BLaER1 treated with 17β-estradiol and CSF1 and Interleukin-3, amounts not matched to agents 10 nM and 100 nM (cell line): ENCODE results near the gene PWP1.
A peak's percentile ranks its signal among the peaks of the same experiment; 100 is the strongest.

Experiments used
- H3K27ac ChIP-seq, 11 experiments: shearing (Covaris generic); formaldehyde crosslinking; 2 replicates each; pipeline ENCODE4 v1.8.1; 2022
- H3K27me3 ChIP-seq, 11 experiments: shearing (Covaris generic); formaldehyde crosslinking; 2 replicates each; pipeline ENCODE4 v1.8.1; 2022
- H3K36me3 ChIP-seq, 11 experiments: shearing (Covaris generic); formaldehyde crosslinking; 2 replicates each; pipeline ENCODE4 v1.8.1; 2022
- H3K4me1 ChIP-seq, 10 experiments: shearing (Covaris generic); formaldehyde crosslinking; 2 replicates each; pipeline ENCODE4 v1.8.1; 2022
- H3K4me2 ChIP-seq, 11 experiments: shearing (Covaris generic); formaldehyde crosslinking; 2 replicates each; pipeline ENCODE4 v1.8.1; 2022
- H3K4me3 ChIP-seq, 10 experiments: shearing (Covaris generic); formaldehyde crosslinking; 2 replicates each; pipeline ENCODE4 v1.8.1; 2022
- H3K9ac ChIP-seq, 11 experiments: shearing (Covaris generic); formaldehyde crosslinking; 2 replicates each; pipeline ENCODE4 v1.8.1; 2022
- H3K9me3 ChIP-seq, 11 experiments: shearing (Covaris generic); formaldehyde crosslinking; replicated peaks in 1 of 11; 2 replicates each; pipeline ENCODE4 v1.8.1; 2022
- H4K20me1 ChIP-seq, 11 experiments: shearing (Covaris generic); formaldehyde crosslinking; 2 replicates each; pipeline ENCODE4 v1.8.1; 2022
- Cebpa-rat ChIP-seq, 11 experiments: shearing (Covaris generic); IDR thresholded peaks; 2 replicates each; pipeline ENCODE4 v1.8.1; 2022

PWP1 gene

GRCh38 chr12:107661830-107662229, 23.8 kb upstream of the PWP1 start:
- Histone ChIP-seq H3K4me3 (no peak overlapping the region), H3K9me3 (peaks cover 0 to 12% (median 0%) of the 10 kb centered on the region in 11 experiments; a peak in 3 of 22 replicates), H3K27ac (peak overlapping the region in 8 of 11 experiments; percentile 13 to 87 (median 55); a peak in 11 of 22 replicates), H3K4me2 (peak overlapping the region; percentile 56 to 87 (median 67)), H3K4me1 (peaks cover 23 to 44% (median 31%) of the 10 kb centered on the region in 10 experiments), H3K9ac (peak overlapping the region in 2 of 11 experiments; percentile 38 to 49; a peak in 1 of 22 replicates), H3K27me3 (no peaks in the 10 kb centered on the region), H3K36me3 (peaks cover 0 to 41% (median 6%) of the 10 kb centered on the region in 11 experiments; a peak in 10 of 22 replicates), H4K20me1 (no peaks in the 10 kb centered on the region)
- no peak for TF ChIP-seq Cebpa-rat (IDR thresholded peaks at IDR 0.05)

GRCh38 chr12:107662484-107662883, 23.1 kb upstream of the PWP1 start:
- Histone ChIP-seq H3K4me3 (no peak overlapping the region), H3K9me3 (peaks cover 0 to 12% (median 0%) of the 10 kb centered on the region in 11 experiments; a peak in 3 of 22 replicates), H3K27me3 (no peaks in the 10 kb centered on the region), H3K9ac (peak overlapping the region in 2 of 11 experiments; percentile 38 to 49; a peak in 2 of 22 replicates), H3K36me3 (peaks cover 0 to 34% (median 5%) of the 10 kb centered on the region in 11 experiments; a peak in 10 of 22 replicates), H4K20me1 (no peaks in the 10 kb centered on the region), H3K4me2 (peak overlapping the region; percentile 56 to 87 (median 67)), H3K4me1 (peaks cover 22 to 44% (median 31%) of the 10 kb centered on the region in 10 experiments), H3K27ac (peak overlapping the region in 10 of 11 experiments; percentile 11 to 87 (median 48); a peak in 16 of 22 replicates)
- TF ChIP-seq Cebpa-rat (IDR thresholded peaks at IDR 0.05): no peak

GRCh38 chr12:107663277-107663676, 22.3 kb upstream of the PWP1 start:
- Histone ChIP-seq H3K4me1 (peaks cover 22 to 44% (median 31%) of the 10 kb centered on the region in 10 experiments), H3K27ac (peak overlapping the region in 2 of 11 experiments; percentile 78 to 87; a peak in 4 of 22 replicates), H4K20me1 (no peaks in the 10 kb centered on the region), H3K4me2 (peak overlapping the region; percentile 56 to 87 (median 67)), H3K36me3 (peaks cover 0 to 26% (median 0%) of the 10 kb centered on the region in 11 experiments; a peak in 6 of 22 replicates), H3K9me3 (peaks cover 0 to 12% (median 0%) of the 10 kb centered on the region in 11 experiments; a peak in 3 of 22 replicates), H3K9ac (peak overlapping the region in 1 of 11 experiments; percentile 20; a peak in 1 of 22 replicates), H3K27me3 (no peaks in the 10 kb centered on the region), H3K4me3 (no peak overlapping the region)
- no peak for TF ChIP-seq Cebpa-rat (IDR thresholded peaks at IDR 0.05)

- Histone ChIP-seq H3K4me3 (no peak overlapping the region), H3K9ac (no peak overlapping the region), H4K20me1 (no peaks in the 10 kb centered on the region), H3K4me1 (peaks cover 22 to 38% (median 30%) of the 10 kb centered on the region in 10 experiments), H3K27ac (no peak overlapping the region), H3K27me3 (no peaks in the 10 kb centered on the region), H3K9me3 (peaks cover 0 to 12% (median 0%) of the 10 kb centered on the region in 11 experiments; a peak in 3 of 22 replicates), H3K36me3 (0 out of 22 replicates have a peak, but pooled peaks cover 0 to 2% (median 0%) of the 10 kb centered on the region in 11 experiments), H3K4me2 (no peak overlapping the region)
- TF ChIP-seq Cebpa-rat (IDR thresholded peaks at IDR 0.05): no peak
These were observed 19.6 kb upstream of the PWP1 start for GRCh38 chr12:107666009-107666408.

- H3K36me3 ChIP-seq: no peaks in the 10 kb centered on the region
- peaks cover 11 to 28% (median 15%) of the 10 kb centered on the region in 10 experiments for H3K4me1 ChIP-seq
- H3K27me3 ChIP-seq: no peaks in the 10 kb centered on the region
- no peak overlapping the region for H3K4me2 ChIP-seq
- H3K4me3 ChIP-seq: no peak overlapping the region
- no peak overlapping the region for H3K9ac ChIP-seq
- no peaks in the 10 kb centered on the region for H4K20me1 ChIP-seq
- H3K9me3 ChIP-seq: peaks cover 0 to under 1% (median 0%) of the 10 kb centered on the region in 11 experiments; a peak in 1 of 22 replicates
- TF ChIP-seq Cebpa-rat (IDR thresholded peaks at IDR 0.05): no peak
- no peak overlapping the region for H3K27ac ChIP-seq
These were observed 18.1 kb upstream of the PWP1 start for GRCh38 chr12:107667464-107667863.

- no peak overlapping the region for H3K9ac ChIP-seq
- TF ChIP-seq Cebpa-rat (IDR thresholded peaks at IDR 0.05): no peak
- no peaks in the 10 kb centered on the region for H3K9me3 ChIP-seq
- no peaks in the 10 kb centered on the region for H4K20me1 ChIP-seq
- no peak overlapping the region for H3K27ac ChIP-seq
- no peaks in the 10 kb centered on the region for H3K27me3 ChIP-seq
- H3K4me3 ChIP-seq: no peak overlapping the region
- peaks cover under 1 to 17% (median 5%) of the 10 kb centered on the region in 10 experiments; a peak in 19 of 20 replicates for H3K4me1 ChIP-seq
- no peak overlapping the region for H3K4me2 ChIP-seq
- no peaks in the 10 kb centered on the region for H3K36me3 ChIP-seq
These were observed 17.1 kb upstream of the PWP1 start for GRCh38 chr12:107668320-107669098.

GRCh38 chr12:107669946-107670345, 15.7 kb upstream of the PWP1 start:
- Histone ChIP-seq H3K4me2 (no peak overlapping the region), H3K36me3 (no peaks in the 10 kb centered on the region), H3K27me3 (no peaks in the 10 kb centered on the region), H3K4me1 (peaks cover 0 to 16% (median 0%) of the 10 kb centered on the region in 10 experiments; a peak in 8 of 20 replicates), H3K9me3 (no peaks in the 10 kb centered on the region), H3K4me3 (no peak overlapping the region), H3K9ac (no peak overlapping the region; a peak in 1 of 22 replicates), H4K20me1 (no peaks in the 10 kb centered on the region), H3K27ac (peak overlapping the region in 6 of 11 experiments; percentile 25 to 58 (median 40); a peak in 7 of 22 replicates)
- no peak for TF ChIP-seq Cebpa-rat (IDR thresholded peaks at IDR 0.05)

- H4K20me1 ChIP-seq: no peaks in the 10 kb centered on the region
- no peaks in the 10 kb centered on the region for H3K27me3 ChIP-seq
- peak in 4 of 11 experiments; percentile 15 to 53 (median 32); a peak in 4 of 22 replicates for TF ChIP-seq Cebpa-rat (IDR thresholded peaks at IDR 0.05)
- no peaks in the 10 kb centered on the region for H3K36me3 ChIP-seq
- H3K9me3 ChIP-seq: no peaks in the 10 kb centered on the region
- H3K4me2 ChIP-seq: peak overlapping the region in 7 of 11 experiments; percentile 9 to 45 (median 23); a peak in 7 of 22 replicates
- no peak overlapping the region for H3K4me3 ChIP-seq
- peaks cover 0 to 16% (median 0%) of the 10 kb centered on the region in 10 experiments; a peak in 8 of 20 replicates for H3K4me1 ChIP-seq
- peak overlapping the region in 4 of 11 experiments; percentile 40 to 58 (median 40); a peak in 6 of 22 replicates for H3K27ac ChIP-seq
- no peak overlapping the region; a peak in 1 of 22 replicates for H3K9ac ChIP-seq
These were observed 14.5 kb upstream of the PWP1 start for GRCh38 chr12:107670999-107671643.
